Neural cell (in vitro differentiated cells): ENCODE results near the gene MXD3. TPM values are rescaled to one million over a fixed set of nuclear protein-coding genes. Genes with fewer than 3 reads are reported as not detected.

ENCODE experiments used
- H2AFZ ChIP-seq: fragments of 200-600, 300-800 bp; sonication (generic), shearing (Covaris generic); 2 replicates; pipeline ENCODE4 v1.6.0; 2014; ENCODE audit warnings: low read depth, mild to moderate bottlenecking, antibody characterized with exemption, low read length, moderate library complexity
- H3F3A ChIP-seq: fragments of 200-600 bp; shearing (Covaris generic); 2 replicates; pipeline ENCODE4 v1.6.1; 2016; ENCODE audit warnings: mild to moderate bottlenecking, moderate library complexity, mixed read lengths, antibody characterized with exemption, low read length; ENCODE audit not compliant: insufficient read depth, poor library complexity, severe bottlenecking
- H3K27ac ChIP-seq: fragments of 200-600, 300-800 bp; sonication (generic), shearing (Covaris generic); 2 replicates; pipeline ENCODE4 v1.5.1; 2014; ENCODE audit warnings: mild to moderate bottlenecking, low read length, moderate library complexity
- H3K27me3 ChIP-seq: fragments of 300-800, 200-600 bp; sonication (generic), shearing (Covaris generic); 2 replicates; pipeline ENCODE4 v1.6.0; 2014; ENCODE audit warnings: mild to moderate bottlenecking, low read depth, low read length, moderate library complexity; ENCODE audit not compliant: insufficient read depth
- H3K36me3 ChIP-seq: fragments of 300-800, 200-600 bp; sonication (generic), shearing (Covaris generic); 2 replicates; pipeline ENCODE4 v1.5.1; 2014; ENCODE audit warnings: mild to moderate bottlenecking, antibody characterized with exemption, low read length, moderate library complexity; ENCODE audit not compliant: insufficient read depth
- H3K4me2 ChIP-seq: fragments of 300-800, 200-600 bp; sonication (generic), shearing (Covaris generic); 2 replicates; pipeline ENCODE4 v1.6.0; 2014; ENCODE audit warnings: mild to moderate bottlenecking, low read length
- H3K4me3 ChIP-seq: fragments of 300-800, 200-600 bp; sonication (generic), shearing (Covaris generic); 2 replicates; pipeline ENCODE4 v1.5.1; 2014; ENCODE audit warnings: mild to moderate bottlenecking, low read length, moderate library complexity
- H3K79me2 ChIP-seq: fragments of 200-600 bp; shearing (Covaris generic); replicated peaks from 2 replicates; pipeline ENCODE4 v1.6.0; 2014; ENCODE audit warnings: mild to moderate bottlenecking, low read length, moderate library complexity; ENCODE audit not compliant: insufficient read depth
- H3K9ac ChIP-seq: fragments of 300-800, 200-600 bp; sonication (generic), shearing (Covaris generic); 2 replicates; pipeline ENCODE4 v1.6.1; 2016; ENCODE audit warnings: mild to moderate bottlenecking, low read length, mixed read lengths
- H3K9me2 ChIP-seq: fragments of 200-600 bp; shearing (Covaris generic); 2 replicates; pipeline ENCODE4 v1.6.1; 2016; ENCODE audit warnings: mild to moderate bottlenecking, low read length, mixed read lengths; ENCODE audit not compliant: insufficient read depth
- H3K9me3 ChIP-seq: fragments of 200-600, 300-800 bp; sonication (generic), shearing (Covaris generic); 2 replicates; pipeline ENCODE4 v1.6.1; 2016; ENCODE audit warnings: mild to moderate bottlenecking, mixed run types, low read length, moderate library complexity, mixed read lengths
- H4K20me1 ChIP-seq: fragments of 200-600 bp; shearing (Covaris generic); 2 replicates; pipeline ENCODE4 v1.6.1; 2016; ENCODE audit warnings: mild to moderate bottlenecking, mixed run types; ENCODE audit not compliant: insufficient read depth
- EP300 ChIP-seq: fragments of 450-650 bp; conservative IDR thresholded peaks from 2 replicates; pipeline ENCODE4 v1.6.1; 2014; ENCODE audit warnings: antibody characterized with exemption, mild to moderate bottlenecking, moderate library complexity; ENCODE audit not compliant: poor library complexity, severe bottlenecking
- EZH2 ChIP-seq: fragments of 200-600, 300-800 bp; shearing (Covaris generic), sonication (generic); IDR thresholded peaks from 2 replicates; pipeline ENCODE4 v1.6.1; 2014; ENCODE audit warnings: antibody characterized with exemption, low read length, borderline replicate concordance, mild to moderate bottlenecking; ENCODE audit not compliant: insufficient read depth, poor library complexity, severe bottlenecking
- MXI1 ChIP-seq: fragments of 450-650 bp; conservative IDR thresholded peaks from 2 replicates; pipeline ENCODE4 v1.6.1; 2014; ENCODE audit warnings: antibody characterized with exemption, mild to moderate bottlenecking; ENCODE audit not compliant: poor library complexity, severe bottlenecking
- POLR2AphosphoS5 ChIP-seq: IDR thresholded peaks from 2 replicates; pipeline ENCODE4 v1.6.1; 2012
- RAD21 ChIP-seq: fragments of 450-650 bp; conservative IDR thresholded peaks from 2 replicates; pipeline ENCODE4 v1.6.1; 2014; ENCODE audit warnings: antibody characterized with exemption, mild to moderate bottlenecking, moderate library complexity
- SMC3 ChIP-seq: fragments of 450-650 bp; conservative IDR thresholded peaks from 2 replicates; pipeline ENCODE4 v1.6.1; 2014; ENCODE audit warnings: antibody characterized with exemption, mild to moderate bottlenecking, moderate library complexity; ENCODE audit not compliant: poor library complexity
- TAF1 ChIP-seq: IDR thresholded peaks from 2 replicates; pipeline ENCODE4 v1.6.1; 2012; ENCODE audit warnings: low read depth
- polyA plus RNA-seq: library from polyadenylated mRNA; depleted of rRNA; stranded (reverse); fragments of >200 nt; gene quantifications from 2 replicates; pipeline ENCODE4 v1.2.3, GENCODE V29; 2014
- TF ChIP-seq, protein P1 (sequence below): IDR thresholded peaks from 2 replicates; pipeline ENCODE4 v1.6.1; 2012; ENCODE audit warnings: borderline replicate concordance
- TF ChIP-seq, protein P2 (sequence below): fragments of 450-650 bp; IDR thresholded peaks from 2 replicates; pipeline ENCODE4 v1.5.1; 2014; ENCODE audit warnings: antibody characterized with exemption, mild to moderate bottlenecking, moderate library complexity; ENCODE audit not compliant: poor library complexity, severe bottlenecking

The MXD3 gene
- polyA plus RNA-seq, 1 donor from 2014 or later, result 9.3 TPM

DNA sequence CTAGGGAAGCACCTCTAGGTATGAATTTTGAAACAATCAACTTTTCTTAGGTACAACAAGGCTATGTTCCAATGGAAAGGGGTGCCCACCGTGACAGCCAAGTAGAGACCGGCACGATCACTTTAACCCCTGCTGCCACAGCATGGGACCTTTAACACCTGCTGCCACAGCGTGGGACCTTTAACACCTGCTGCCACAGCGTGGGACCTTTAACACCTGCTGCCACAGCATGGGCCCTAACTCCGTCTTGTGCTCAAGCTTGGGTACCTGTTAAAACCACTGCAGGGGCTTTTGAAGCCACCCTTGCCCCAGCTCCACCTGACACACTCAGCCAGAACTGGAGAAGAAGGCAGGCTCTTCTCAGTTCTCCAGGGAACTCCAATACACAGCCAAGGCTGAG lies 18.2 kb upstream of the MXD3 start:
- TF ChIP-seq RAD21, result no peak
- TF ChIP-seq SMC3, result no peak
- no peak for TF ChIP-seq MXI1
- no peak overlapping the region for H3K4me3 ChIP-seq
- no peaks in the 10 kb centered on the region for H3K9me3 ChIP-seq
- H3K9ac ChIP-seq, result no peak overlapping the region
- H2AFZ ChIP-seq, result no peak overlapping the region
- no peak overlapping the region for H3K27ac ChIP-seq
- no peaks in the 10 kb centered on the region for H3K36me3 ChIP-seq
- no peaks in the 10 kb centered on the region for H3K79me2 ChIP-seq
- no peaks in the 10 kb centered on the region for H3F3A ChIP-seq
- H3K9me2 ChIP-seq, result no peaks in the 10 kb centered on the region
- H3K27me3 ChIP-seq, result no peaks in the 10 kb centered on the region
- no peaks in the 10 kb centered on the region for H4K20me1 ChIP-seq
- no peak overlapping the region for H3K4me2 ChIP-seq

DNA sequence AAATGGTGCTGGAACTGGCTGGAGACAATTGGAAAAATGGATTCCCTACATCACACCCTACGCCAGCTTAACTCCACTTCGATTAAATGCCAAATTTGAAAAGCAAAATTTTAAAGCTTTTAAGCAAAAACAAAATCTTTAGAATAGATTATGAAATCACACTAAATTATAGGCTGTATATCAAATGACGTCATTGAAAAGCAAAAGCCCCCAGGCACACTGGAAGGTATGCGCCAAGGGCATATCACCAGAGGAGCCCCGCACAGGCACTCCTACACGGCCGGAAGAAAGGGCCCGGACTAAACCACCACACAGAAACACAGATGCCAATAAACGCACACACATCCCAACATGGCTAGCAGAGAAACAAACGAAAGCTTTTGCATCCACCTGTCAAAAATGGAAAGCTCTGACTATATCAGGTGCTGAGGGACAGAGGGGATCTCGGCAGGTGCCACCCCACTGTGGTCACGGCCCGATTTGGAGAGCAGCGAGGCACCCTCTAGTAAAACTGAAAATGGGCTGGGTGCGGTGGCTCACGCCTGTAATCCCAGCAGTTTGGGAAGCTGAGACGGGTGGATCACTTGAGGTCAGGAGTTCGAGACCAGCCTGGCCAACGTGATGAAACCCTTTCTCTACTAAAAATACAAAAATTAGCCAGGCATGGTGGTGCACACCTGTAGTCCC lies 17.0 kb upstream of the MXD3 start:
- Histone ChIP-seq H3K79me2 (no peaks in the 10 kb centered on the region), H3K4me2 (no peak overlapping the region)

More for the DNA sequence above, 17.0 kb upstream of the MXD3 start:
- Histone ChIP-seq H3K27ac (no peak overlapping the region), H2AFZ (no peak overlapping the region), H3K9me2 (no peaks in the 10 kb centered on the region), H3K9ac (no peak overlapping the region), H3K27me3 (no peaks in the 10 kb centered on the region), H4K20me1 (no peaks in the 10 kb centered on the region), H3K4me3 (no peak overlapping the region), H3K9me3 (no peaks in the 10 kb centered on the region), H3K36me3 (no peaks in the 10 kb centered on the region), H3F3A (no peaks in the 10 kb centered on the region)
- TF ChIP-seq, protein P1, sequence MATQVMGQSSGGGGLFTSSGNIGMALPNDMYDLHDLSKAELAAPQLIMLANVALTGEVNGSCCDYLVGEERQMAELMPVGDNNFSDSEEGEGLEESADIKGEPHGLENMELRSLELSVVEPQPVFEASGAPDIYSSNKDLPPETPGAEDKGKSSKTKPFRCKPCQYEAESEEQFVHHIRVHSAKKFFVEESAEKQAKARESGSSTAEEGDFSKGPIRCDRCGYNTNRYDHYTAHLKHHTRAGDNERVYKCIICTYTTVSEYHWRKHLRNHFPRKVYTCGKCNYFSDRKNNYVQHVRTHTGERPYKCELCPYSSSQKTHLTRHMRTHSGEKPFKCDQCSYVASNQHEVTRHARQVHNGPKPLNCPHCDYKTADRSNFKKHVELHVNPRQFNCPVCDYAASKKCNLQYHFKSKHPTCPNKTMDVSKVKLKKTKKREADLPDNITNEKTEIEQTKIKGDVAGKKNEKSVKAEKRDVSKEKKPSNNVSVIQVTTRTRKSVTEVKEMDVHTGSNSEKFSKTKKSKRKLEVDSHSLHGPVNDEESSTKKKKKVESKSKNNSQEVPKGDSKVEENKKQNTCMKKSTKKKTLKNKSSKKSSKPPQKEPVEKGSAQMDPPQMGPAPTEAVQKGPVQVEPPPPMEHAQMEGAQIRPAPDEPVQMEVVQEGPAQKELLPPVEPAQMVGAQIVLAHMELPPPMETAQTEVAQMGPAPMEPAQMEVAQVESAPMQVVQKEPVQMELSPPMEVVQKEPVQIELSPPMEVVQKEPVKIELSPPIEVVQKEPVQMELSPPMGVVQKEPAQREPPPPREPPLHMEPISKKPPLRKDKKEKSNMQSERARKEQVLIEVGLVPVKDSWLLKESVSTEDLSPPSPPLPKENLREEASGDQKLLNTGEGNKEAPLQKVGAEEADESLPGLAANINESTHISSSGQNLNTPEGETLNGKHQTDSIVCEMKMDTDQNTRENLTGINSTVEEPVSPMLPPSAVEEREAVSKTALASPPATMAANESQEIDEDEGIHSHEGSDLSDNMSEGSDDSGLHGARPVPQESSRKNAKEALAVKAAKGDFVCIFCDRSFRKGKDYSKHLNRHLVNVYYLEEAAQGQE, result no peak
- no peak for TF ChIP-seq MXI1
- TF ChIP-seq EP300, result no peak
- TF ChIP-seq RAD21, result no peak
- no peak for TF ChIP-seq SMC3
- no peak for TF ChIP-seq POLR2AphosphoS5
- TF ChIP-seq TAF1, result no peak
- TF ChIP-seq, protein P2, sequence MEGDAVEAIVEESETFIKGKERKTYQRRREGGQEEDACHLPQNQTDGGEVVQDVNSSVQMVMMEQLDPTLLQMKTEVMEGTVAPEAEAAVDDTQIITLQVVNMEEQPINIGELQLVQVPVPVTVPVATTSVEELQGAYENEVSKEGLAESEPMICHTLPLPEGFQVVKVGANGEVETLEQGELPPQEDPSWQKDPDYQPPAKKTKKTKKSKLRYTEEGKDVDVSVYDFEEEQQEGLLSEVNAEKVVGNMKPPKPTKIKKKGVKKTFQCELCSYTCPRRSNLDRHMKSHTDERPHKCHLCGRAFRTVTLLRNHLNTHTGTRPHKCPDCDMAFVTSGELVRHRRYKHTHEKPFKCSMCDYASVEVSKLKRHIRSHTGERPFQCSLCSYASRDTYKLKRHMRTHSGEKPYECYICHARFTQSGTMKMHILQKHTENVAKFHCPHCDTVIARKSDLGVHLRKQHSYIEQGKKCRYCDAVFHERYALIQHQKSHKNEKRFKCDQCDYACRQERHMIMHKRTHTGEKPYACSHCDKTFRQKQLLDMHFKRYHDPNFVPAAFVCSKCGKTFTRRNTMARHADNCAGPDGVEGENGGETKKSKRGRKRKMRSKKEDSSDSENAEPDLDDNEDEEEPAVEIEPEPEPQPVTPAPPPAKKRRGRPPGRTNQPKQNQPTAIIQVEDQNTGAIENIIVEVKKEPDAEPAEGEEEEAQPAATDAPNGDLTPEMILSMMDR, result no peak
- no peak for TF ChIP-seq EZH2
